TTC549 (cell line): Measurements from ENCODE around the gene PARD3.

Source experiments
- FAIRE-seq: peaks from 2 replicates; lab custom pipeline; 2012; peaks lifted over from hg19 to GRCh38; lab: Jason Lieb, UNC

PARD3 gene

DNA sequence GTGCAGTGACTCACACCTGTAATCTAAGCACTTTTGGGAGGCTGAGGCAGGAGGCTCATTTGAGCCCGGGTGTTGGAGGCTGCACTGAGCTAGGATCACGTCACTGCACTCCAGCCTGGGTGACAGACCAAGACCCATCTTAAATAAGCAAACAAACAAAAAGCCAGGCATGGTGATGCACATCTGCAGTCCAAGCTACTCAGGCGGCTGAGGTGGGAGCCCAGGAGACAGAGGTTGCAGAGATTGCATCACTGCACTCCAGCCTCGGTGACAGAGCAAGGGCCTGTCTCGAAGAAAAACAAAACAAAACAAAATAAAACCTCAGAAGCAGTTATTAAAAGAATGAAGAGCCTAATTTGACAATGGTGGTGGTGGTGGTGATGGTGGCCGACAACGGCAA is 132.5 kb downstream of the PARD3 start:
- no peak for FAIRE-seq

DNA sequence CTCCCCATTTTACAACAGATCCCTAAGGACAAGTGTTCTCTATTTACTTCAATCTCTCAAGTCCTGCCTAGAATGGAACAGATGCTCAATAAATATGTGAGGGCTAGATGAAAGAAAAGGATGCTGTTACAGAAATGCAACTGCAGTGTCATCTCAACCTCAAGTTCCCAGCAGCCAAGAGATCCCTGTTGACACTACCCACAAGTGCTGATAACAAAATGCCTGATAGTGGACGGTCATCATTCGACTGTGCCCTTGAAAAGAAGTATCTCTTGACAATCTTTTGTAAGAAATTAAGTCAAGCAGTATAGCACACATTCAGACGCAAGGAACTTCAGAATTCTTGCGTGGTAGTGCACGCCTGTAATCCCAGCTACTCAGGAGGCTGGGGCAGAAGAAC is 133.2 kb downstream of the PARD3 start:
- no peak for FAIRE-seq

DNA sequence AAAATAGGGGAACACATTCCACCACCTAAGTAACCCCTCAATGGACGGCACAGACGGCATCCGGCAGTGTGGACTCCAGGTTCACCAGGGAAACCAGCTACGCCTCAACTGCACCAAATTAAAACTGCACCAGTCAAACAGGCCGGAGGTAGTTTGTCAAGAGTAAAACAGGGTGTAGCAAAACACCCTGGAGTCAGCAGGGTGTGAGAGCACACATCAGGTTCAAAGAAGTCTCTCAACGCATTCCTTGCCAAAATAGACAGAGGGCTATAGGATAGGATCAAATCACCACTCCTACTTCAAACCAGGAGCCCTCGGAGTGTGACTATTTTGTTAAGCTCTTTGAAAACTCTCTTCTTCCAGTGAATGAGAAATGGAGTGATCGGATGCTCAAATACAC is 135.9 kb downstream of the PARD3 start:
- FAIRE-seq, result no peak

DNA sequence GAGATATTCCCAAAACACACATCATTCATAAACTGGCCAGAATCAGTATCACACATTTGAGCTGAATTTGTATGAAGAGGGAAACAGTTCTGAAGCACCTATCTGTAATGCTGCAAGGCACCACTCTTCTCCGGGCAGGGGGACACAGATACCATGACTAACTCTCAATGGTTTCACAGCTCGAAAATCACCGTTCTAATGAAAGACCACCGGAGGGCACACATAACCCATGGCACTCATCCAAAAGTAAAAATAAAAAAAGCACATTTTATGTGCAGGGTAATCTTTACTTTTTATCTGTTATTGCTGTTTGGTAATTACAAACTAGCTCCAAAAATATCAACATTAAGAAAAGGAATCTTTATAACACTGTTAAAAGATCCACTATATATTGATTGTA is 137.5 kb downstream of the PARD3 start:
- FAIRE-seq, result no peak

DNA sequence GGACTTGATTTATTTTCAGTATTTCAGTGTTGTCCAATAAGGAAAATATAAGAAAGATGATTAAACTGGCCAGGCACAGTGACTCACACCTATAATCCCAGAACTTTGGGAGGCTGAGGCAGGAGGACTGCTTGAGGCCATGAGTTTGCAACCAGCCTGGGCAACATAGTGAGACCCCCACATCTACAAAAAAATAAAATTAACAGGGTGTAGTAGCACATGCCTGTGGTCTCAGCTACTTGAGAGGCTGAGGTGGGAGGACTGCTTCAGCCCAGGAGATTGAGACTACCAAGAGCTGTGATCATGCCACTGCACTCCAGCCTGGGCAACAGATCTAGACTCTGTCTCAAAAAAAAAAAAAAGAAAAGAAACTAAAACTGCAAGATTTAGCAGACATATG is 138.0 kb downstream of the PARD3 start:
- FAIRE-seq, result no peak

DNA sequence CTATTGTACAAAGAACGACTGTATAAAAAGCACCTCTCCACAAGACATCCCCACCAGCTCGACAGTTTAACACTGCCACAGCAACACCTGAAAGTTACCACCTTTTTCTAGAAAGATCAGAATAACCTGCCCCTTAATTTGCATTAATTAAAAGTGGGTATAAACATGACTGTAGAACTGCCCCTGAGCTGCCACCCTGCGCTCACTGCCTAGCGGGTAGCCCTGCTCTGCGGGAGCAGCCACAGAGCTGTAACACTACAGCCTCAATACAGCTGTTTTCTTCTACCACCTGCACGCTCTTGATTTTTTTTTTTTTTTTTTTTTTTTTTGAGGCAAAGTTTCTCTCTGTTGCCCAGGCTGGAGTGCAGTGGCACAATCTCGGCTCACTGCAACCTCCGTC is 140.9 kb downstream of the PARD3 start:
- no peak for FAIRE-seq

DNA sequence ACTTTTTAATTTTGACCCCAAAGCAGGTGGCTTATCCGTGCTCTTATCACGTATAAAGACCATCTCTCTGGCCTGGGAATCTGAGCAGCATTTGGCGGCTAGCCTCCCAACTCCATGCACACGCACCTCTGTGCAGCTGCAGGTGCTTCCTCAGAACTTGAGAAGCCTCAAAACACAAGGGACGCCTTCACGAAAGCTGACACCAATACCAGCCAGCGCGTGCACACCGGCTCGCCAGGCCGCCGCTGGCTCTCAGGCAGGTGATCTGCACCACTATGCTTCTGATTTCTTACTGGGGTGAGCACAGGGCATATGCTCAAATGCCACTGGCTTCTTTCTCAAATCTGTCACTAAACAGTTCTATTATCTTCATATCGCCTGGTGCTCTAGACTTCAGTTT is 145.0 kb downstream of the PARD3 start:
- no peak for FAIRE-seq

DNA sequence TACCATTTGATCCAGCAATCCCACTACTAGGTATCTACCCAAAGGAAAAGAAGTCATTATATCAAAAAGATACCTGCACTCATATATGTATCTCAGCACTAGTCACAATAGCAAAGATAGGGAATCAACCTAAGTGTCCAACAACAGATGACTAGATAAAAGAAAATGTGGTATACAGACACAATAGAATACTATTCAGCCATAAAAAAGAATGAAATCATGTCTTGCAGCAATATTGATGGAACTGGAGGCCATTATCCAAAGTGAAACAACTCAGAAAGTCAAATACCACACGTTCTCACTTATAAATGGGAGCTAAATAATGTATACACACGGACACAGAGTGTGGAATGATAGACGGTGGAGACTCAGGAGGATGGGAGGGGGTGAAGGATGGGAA is 146.0 kb downstream of the PARD3 start:
- FAIRE-seq, result no peak

DNA sequence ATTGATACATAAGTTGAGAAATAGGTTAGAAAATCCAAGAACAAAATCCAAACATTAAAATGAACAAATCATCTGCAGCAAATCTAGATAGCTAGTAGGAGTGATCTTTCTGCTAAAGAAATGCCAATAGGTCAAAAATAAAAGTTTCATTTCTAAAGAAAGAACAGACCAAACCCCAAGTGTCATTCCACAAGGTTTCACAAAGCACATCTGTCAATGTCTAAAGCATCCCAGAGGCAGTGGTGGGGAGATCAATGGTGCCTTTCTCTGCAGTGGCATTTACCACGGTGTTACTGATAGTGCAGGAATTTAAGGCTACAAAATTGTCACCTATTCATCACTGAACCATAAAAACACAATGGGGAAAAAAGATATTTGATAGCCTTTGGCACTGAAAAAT is 147.9 kb downstream of the PARD3 start:
- no peak for FAIRE-seq

DNA sequence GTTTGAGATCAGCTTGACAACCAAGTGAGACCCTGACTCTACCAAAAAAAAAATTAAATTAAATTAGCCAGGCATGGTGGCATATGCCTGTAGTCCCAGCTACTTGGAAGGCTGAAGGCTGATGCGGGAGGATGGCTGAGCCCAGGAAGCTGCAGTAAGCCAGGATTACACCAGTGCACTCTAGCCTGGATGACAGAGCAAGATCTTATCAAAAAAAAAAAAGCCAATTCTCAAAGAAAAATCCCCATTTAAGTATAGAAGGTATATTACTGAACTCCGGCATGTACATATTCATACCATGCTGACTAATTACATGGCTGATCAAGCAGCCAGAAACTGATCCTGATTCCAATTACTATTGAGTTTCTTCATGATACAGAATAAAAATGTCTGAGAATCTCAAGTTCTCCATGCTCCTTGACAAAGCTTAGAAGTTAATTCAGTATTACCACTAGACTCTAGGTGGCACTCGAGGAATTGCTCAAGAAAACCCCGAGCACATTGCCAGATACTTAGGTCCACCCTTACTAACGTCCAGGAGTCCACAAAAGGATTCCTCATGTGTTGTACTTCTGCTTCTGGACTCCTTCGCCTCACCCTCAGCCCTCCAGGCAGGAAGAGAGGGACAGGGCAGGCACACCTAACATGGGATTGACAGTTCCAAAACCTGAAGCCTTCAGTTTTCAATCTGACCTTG is 148.9 kb downstream of the PARD3 start:
- FAIRE-seq, result peak; percentile 84

DNA sequence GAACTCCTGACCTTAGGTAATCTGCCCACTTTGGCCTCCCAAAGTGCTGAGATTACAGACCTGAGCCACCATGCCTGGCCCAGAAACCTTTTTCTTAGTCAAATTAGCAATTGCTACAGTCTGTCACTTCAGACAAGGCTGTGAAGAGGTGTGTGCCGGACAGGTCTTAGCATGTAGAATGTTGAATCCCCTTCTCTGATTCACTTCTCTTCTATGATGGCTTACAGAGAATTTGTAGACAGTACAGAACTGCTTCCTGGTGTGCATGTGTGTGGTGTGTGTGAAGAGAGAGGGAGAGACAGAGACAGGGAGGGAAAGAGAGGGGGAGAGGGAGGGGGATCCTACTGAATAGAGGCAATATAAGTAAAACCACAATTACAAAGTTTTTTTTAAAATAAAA is 150.4 kb downstream of the PARD3 start:
- no peak for FAIRE-seq

DNA sequence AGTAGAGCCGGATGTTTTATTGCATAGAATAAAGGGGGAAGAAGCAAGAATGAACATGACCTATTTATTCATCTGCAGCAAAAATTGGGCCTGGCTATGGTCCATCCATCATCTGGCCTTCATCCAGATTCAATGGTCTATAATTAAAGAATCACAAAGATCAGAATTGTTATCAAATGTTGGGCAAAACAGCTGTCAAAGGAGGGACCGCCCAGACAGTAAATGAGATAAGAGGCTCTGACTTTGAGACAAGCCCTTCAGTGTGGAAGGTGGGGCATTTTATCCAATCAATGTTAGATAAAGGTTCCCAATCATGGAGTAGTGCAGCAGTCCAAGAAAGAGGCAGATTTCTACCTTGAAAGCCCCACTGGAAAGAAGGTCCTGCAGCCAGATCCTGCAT is 153.5 kb downstream of the PARD3 start:
- no peak for FAIRE-seq

DNA sequence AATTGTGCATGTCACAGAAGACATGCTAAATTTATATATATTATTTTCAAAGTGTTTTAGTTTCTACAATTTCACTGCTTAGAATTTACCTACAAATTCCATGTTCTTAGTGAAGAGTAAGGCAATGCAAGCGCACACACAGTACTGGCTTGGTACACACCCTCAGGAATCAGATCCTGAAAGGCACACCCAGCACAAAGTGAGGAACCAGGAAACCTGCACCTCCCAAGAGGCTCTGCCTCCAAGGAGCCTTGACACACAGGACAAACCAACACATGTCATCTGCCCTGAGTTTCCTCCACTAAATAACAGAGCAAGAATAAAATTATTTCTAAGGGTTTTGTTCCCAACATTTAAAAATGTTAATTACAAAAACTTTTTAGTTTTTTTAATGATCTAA is 156.2 kb downstream of the PARD3 start:
- FAIRE-seq, result no peak

DNA sequence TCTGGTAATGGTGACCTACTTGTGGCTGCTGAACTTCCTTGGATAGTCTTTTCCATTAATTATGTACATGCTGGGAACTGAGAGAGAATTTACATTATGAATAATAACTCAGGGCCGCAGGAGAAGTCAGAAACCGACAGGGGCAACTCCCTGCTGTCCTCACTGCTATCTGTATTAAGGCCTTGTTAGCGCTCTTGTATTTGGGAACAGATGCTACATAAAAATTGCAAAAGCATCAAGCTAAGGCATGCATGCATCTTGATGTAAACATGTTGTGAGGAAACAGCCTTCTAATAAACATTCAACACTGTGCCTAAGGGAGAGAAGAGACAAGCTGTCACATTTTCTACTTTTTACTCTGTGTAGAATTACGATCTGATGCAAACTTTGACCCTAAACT is 158.4 kb downstream of the PARD3 start:
- FAIRE-seq, result no peak

DNA sequence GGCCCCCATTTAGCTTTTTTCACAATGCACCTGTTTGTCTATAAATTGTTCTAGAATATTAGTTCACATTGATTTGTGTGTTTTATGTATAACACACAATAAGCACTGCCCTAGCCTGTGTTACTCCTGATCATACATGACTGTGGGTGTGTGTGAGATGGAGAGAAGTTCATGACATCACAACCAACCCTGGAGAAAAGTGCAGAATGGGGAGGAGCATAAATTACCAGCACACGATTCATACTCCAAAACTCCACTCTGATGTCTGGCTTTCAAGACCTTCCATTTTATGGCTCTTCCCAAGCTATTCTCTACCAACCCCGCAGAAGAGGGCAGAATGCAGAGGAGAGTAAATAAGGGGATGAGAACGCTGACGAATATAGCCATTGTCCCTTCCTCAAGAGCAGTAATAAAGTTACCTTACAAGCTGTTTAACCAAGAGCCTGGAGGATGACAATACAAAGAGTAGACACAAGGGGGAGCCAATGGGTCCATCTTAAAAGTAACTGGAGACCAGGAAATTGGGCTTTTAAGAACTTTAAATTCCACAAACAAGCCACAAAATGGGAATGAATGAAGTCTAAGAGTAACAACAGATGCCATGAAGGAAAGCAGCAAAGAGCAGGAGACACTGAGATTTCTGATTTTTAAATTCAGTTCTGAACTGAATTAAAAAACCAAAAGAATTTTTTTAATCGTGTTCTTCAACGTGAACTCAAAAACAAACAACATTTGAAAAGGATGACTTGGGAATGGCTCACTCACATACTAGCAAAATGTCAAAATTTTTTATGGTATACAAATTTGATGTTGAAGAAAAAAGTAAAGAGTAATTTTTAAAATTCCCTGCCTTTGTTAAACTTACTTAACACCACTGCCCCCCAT is 159.6 kb downstream of the PARD3 start:
- peak; percentile 47 for FAIRE-seq

DNA sequence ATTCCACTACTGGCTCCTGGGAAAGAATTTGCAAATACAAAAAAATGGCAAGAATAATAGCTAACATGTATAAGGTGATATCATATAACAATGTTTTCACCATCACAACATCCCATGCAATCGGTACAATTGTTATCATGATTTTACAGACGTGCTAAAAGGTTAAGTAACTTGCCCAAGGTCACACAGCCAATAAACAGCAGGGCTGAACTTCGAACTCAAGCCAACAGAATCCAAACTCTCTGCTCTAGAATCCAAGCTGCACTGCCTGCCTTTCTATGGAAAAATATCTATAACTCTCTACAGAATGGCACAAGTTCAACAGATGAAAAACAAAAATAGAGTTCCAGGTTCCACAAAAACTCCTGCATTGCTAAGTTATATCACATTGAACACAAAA is 160.9 kb downstream of the PARD3 start:
- FAIRE-seq, result no peak

DNA sequence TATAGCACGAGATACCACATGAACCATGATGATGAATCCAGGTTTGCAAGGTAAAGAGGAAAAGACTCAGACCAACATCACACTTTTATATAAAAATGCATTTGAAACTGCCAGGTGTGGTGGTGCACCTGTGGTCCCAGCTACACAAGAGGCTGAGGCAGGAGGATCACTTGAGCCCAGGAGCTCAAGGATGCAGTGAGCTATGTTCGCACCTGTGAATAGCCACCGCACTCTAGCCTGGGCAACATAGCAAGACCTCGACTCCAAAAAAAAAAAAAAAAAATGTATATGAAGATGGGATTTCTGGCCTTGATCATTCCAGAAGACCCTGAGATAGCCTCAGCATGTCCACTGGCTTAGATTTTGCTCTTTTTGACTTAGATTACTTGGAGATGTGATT is 161.6 kb downstream of the PARD3 start:
- no peak for FAIRE-seq

DNA sequence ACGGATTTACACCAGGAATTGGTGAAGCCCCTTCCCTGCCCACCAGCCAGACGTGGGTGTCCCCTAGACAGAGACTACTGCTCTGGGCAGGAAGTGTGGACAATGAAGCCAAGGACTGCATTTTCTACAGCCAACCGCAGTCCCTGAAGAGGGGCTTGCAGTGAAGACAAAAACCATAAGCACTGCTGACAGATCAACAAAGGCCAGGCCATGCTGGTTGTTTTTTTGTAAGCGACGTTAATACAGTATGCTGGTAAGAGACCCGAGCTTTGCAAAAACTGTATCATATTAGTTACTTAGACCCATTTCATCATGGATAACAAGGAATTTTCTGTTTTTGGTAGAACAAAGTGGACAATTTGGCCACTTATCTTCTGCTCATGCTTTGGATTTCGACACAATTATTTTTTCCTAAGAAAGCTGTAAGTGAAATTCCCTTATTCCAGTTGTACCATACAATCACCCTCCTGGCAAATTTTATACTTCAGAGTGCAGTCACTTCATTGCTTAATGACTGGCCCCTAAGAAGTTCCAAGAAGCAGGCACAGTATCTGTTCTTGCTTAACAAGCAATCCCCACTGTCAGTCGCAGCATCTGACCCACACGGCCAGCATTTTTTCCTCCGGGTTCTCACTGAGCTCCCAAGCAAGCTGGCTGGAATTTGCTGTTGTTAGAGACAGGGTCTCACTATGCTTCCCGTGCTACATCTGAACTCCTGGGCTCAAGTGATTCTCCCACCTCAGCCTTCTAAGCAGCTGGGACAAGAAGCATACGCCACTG is 163.5 kb downstream of the PARD3 start:
- no peak for FAIRE-seq

DNA sequence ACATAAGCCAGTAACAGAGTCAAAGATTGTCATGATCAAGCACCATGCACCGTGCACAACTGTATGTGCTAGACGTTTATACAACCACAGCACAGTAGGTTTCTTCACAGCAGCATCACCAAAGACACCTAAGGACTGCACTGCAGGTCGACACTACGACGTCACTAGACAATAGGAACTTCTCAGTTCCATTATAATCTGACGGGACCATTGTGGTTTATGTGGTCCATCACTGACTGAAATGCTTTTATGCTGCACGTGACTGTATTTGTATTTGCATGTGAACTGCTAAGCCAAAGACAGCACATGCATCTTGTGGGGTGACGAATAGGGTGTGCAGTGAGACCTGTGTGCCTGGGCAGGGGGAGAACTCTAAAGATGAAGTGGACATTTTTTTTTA is 164.9 kb downstream of the PARD3 start:
- no peak for FAIRE-seq

DNA sequence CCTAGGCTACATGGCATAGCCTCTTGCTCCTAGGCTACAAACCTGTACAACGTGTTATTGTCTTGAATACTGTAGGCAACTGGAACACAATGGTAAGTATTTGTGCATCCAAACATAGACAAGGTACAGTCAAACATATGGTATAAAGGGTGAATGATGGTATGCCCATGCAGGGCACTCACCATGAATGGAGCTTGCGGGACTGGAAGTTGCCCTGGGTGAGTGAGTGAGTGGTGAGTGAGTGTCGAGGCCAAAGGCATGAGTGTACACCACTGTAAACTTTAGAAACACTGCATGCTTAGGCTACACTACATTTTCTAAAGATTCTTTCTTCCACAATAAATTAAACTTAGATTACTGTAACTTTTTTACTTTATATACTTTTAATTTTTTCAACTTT is 165.7 kb downstream of the PARD3 start:
- FAIRE-seq, result no peak

DNA sequence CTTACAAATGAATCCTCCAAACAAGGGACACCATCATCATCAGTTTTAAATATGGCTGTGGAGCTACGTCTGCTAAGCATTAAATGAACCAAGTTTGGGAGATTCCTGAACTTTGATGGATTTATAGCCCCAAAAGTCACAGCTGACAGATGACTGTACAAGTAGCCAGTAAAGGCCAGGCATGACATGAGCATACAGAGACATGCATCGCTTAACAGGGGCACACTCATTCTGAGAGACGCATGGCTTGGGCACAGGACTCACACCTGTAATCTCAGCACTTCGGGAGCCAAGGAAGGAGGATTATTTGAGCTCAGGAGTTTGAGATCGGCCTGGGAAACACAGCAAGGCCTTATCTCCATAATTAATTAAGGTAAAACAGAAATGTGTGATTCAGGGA is 166.2 kb downstream of the PARD3 start:
- no peak for FAIRE-seq

DNA sequence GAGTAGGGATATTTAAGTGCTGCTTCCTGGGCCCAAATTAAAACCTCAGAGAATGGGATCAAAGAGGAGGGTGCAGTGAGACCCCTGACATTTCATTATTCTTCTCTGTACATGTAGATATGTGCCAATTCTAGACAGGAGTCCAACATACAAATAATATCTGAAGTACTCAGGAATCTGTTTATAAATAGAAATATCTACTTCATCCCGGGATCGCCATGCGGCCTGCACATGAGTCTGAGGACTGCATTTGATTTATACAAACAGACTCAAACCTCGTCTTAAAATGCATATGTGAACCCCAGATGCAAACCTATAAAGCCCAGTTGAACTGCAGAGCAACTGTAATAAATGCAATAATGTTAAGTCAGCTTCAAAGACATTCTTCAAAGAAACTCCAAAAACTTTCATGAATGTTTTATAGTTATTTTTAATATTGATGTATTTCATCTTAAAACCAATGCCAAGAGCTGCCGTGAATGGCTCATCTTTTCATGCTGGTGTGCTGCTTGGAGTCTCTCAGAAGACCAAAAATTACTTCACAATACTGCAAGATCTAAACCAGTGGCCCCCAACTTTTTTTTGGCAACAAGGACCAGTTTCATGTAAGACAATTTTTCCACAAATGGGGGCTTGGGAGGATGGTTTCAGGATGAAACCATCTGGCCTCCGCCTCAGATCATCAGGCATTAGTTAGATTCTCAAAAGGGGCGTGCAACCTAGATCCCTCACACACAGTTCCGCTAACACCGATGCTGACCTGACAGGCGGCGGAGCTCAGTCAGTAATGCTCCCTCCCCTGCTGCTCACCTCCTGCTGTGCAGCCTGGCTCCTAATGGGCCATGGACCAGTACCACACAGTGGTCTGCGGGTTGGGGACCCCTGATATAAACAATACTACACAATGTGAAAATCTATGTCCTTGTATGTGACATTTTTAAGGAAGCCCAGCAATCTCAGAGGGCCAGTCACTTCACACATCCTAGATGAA is 166.9 kb downstream of the PARD3 start:
- FAIRE-seq, result no peak
